A549 (cell line): ENCODE data around the gene FGD5. TPM values are rescaled to one million over a fixed set of nuclear protein-coding genes. Genes with fewer than 3 reads are reported as not detected.
"Not testable (repeated sequence)": the region's sequence is repeated elsewhere in the genome, so short reads cannot be mapped to it uniquely, and the experiment has no call there.

Experiments
- ATAC-seq, 2 experiments: fragments of 200-7000 bp in 1 of 2; fragments of >200 bp in 1 of 2; cut with Nextera tagmentation in 1 of 2; cut with Tn5 transposase in 1 of 2; 3 replicates each; pipeline versions ENCODE4 v1.8.0 to v1.9.1; 2018 to 2020; ENCODE audit warnings: mild to moderate bottlenecking in 1 of 2, moderate library complexity in 1 of 2
- CTCF ChIA-PET: fragments of 300-600 bp; sonication (Branson Sonifier 250); formaldehyde crosslinking; extraction: SDS; loops from one replicate; lab custom pipeline; 2021; ENCODE audit warnings: antibody characterized with exemption, inconsistent platforms; lab: Yijun Ruan, JAX
- POLR2A ChIA-PET: fragments of 350-600 bp; formaldehyde crosslinking; extraction: SDS; loops from one replicate; lab custom pipeline; 2021; ENCODE audit warnings: antibody characterized with exemption, inconsistent platforms; lab: Yijun Ruan, JAX
- DNase-seq, 2 experiments: peaks; one replicate each; pipeline versions ENCODE4 v3.0.0 to v3.0.0-alpha.2; 2011 to 2016; ENCODE audit warnings: low read depth in 1 of 2, low spot score in 1 of 2
- FAIRE-seq: peaks from 2 replicates; lab custom pipeline; 2011; peaks lifted over from hg19 to GRCh38; lab: Jason Lieb, UNC
- H3K27ac ChIP-seq, 2 experiments: fragments of >200 bp; sonication (Bioruptor Twin); formaldehyde crosslinking; 3 replicates each; pipeline ENCODE4 v1.5.1; 2016 to 2017
- H3K4me1 ChIP-seq: fragments of >200 bp; sonication (Bioruptor Twin); formaldehyde crosslinking; 3 replicates; pipeline ENCODE4 v1.6.1; 2016
- H3K4me2 ChIP-seq: fragments of >200 bp; sonication (Bioruptor Twin); formaldehyde crosslinking; 3 replicates; pipeline ENCODE4 v1.6.1; 2016
- H3K4me3 ChIP-seq: fragments of >200 bp; sonication (Bioruptor Twin); formaldehyde crosslinking; 3 replicates; pipeline ENCODE4 v1.5.1; 2016
- H3K9me3 ChIP-seq: fragments of >200 bp; sonication (Bioruptor Twin); formaldehyde crosslinking; 3 replicates; pipeline ENCODE4 v1.6.1; 2016
- BCL3 ChIP-seq: fragments of >200 bp; sonication (Bioruptor Twin); formaldehyde crosslinking; IDR thresholded peaks from 3 replicates; pipeline ENCODE4 v1.6.1; 2016
- CBX8 ChIP-seq: fragments of 200-600 bp; sonication (generic); IDR thresholded peaks from 2 replicates; pipeline ENCODE4 v1.6.1; 2016
- CHD2 ChIP-seq: fragments of 150-350 bp; IDR thresholded peaks from 2 replicates; pipeline ENCODE4 v1.6.1; 2014; ENCODE audit warnings: low read length; ENCODE audit not compliant: partially characterized antibody
- CHD4 ChIP-seq: fragments of 200-600 bp; sonication (generic); IDR thresholded peaks from 2 replicates; pipeline ENCODE4 v1.6.1; 2016; ENCODE audit warnings: antibody characterized with exemption, mild to moderate bottlenecking, borderline replicate concordance
- CTCF ChIP-seq: fragments of >200 bp; sonication (Bioruptor Twin); formaldehyde crosslinking; IDR thresholded peaks from 3 replicates; pipeline ENCODE4 v1.5.1; 2016
- EHF ChIP-seq: fragments of 250-450 bp; sonication (Bioruptor Pico); IDR thresholded peaks from 2 replicates; pipeline ENCODE4 v1.5.0; 2020; ENCODE audit warnings: mild to moderate bottlenecking
- HOXB5 ChIP-seq: fragments of 250-450 bp; sonication (Bioruptor Pico); IDR thresholded peaks from 2 replicates; pipeline ENCODE4 v1.5.0; 2020; ENCODE audit warnings: mild to moderate bottlenecking, moderate library complexity
- KDM1A ChIP-seq: fragments of 200-600 bp; sonication (generic); IDR thresholded peaks from 2 replicates; pipeline ENCODE4 v1.6.1; 2016; ENCODE audit warnings: low read depth, mild to moderate bottlenecking
- PHF8 ChIP-seq: fragments of 200-600 bp; sonication (generic); IDR thresholded peaks from 2 replicates; pipeline ENCODE4 v1.6.1; 2016; ENCODE audit warnings: low read depth, mild to moderate bottlenecking, antibody characterized with exemption, moderate library complexity, borderline replicate concordance
- RAD21 ChIP-seq, 2 experiments: fragments of >200 bp in 1 of 2; sonication (Bioruptor Twin) in 1 of 2; formaldehyde crosslinking in 1 of 2; IDR thresholded peaks in 1 of 2; conservative IDR thresholded peaks in 1 of 2; 2 replicates in 1 of 2; 3 replicates in 1 of 2; pipeline ENCODE4 v1.6.1; 2012 to 2018; ENCODE audit warnings: inconsistent platforms in 1 of 2
- RCOR1 ChIP-seq: fragments of 150-350 bp; IDR thresholded peaks from 2 replicates; pipeline ENCODE4 v1.6.1; 2014; ENCODE audit warnings: antibody characterized with exemption, low read length, low read depth
- REST ChIP-seq: fragments of 200-600 bp; sonication (generic); IDR thresholded peaks from 2 replicates; pipeline ENCODE4 v1.6.1; 2016; ENCODE audit warnings: antibody characterized with exemption, mild to moderate bottlenecking, moderate library complexity
- TP53 ChIP-seq: fragments of 250-450 bp; sonication (Bioruptor Pico); IDR thresholded peaks from 2 replicates; pipeline ENCODE4 v1.5.0; 2021; ENCODE audit warnings: mild to moderate bottlenecking, moderate library complexity
- ZNF302 ChIP-seq: fragments of 250-450 bp; sonication (Bioruptor Pico); IDR thresholded peaks from 2 replicates; pipeline ENCODE4 v1.9.0; 2021; ENCODE audit warnings: inconsistent platforms, mild to moderate bottlenecking, moderate library complexity
- WGBS: methylation state at CpG from one replicate; pipeline ENCODE4 v1.1.6; 2017; ENCODE audit errors: missing lambda C conversion rate; 5-methylcytosine and 5-hydroxymethylcytosine counted together
- polyA plus RNA-seq, 4 experiments: library from polyadenylated mRNA; depleted of rRNA in 3 of 4; stranded (reverse); fragments of >200 nt; fragmentation: RNase III in 1 of 4; extraction: RNeasy Plus Mini Kit Qiagen cat#74134 plus additional on column Dnase treatment in 1 of 4; gene quantifications; 2 replicates in 3 of 4; 3 replicates in 1 of 4; pipeline ENCODE4 v1.2.3, GENCODE V29; 2011 to 2017

FGD5 gene
- polyA plus RNA-seq, 2 of the 4 experiments (the other 2 are of a cell fraction): 0.16 TPM; not detected in 1

- TF ChIP-seq REST (no peak), HOXB5 (CRISPR knock-in tag) (no peak), TP53 (CRISPR knock-in tag) (no peak), PHF8 (no peak)
Observed at GRCh38 chr3:14808502-14809266, 10.1 kb upstream of the FGD5 start (continued).

GRCh38 chr3:14809611-14810010 is 9.2 kb upstream of the FGD5 start:
- H3K9me3 ChIP-seq, DNase-seq, FAIRE-seq, H3K4me3 ChIP-seq, H3K4me1 ChIP-seq, POLR2A ChIA-PET, H3K27ac ChIP-seq, H3K4me2 ChIP-seq, ATAC-seq: not testable (repeated sequence)
- CTCF ChIA-PET: interaction anchor here (0.6 kb wide), 1 partner anchor 82 kb away, joined by 3 read pairs; no protein-coding TSS in a partner anchor
- WGBS: 33% methylated on average over 5 of the region's 9 CpGs

- POLR2A ChIA-PET: no interaction called here
- ATAC-seq (no peak), FAIRE-seq (no peak), DNase-seq (no peak)
- Histone ChIP-seq H3K27ac (no peak overlapping the region), H3K9me3 (no peaks in the 10 kb centered on the region), H3K4me2 (peak overlapping the region; percentile 69), H3K4me3 (peak overlapping the region; percentile 31), H3K4me1 (peaks cover 2% of the 10 kb centered on the region)
- CTCF ChIA-PET: interaction anchor here (0.6 kb wide), 1 partner anchor 82 kb away, joined by 3 read pairs; no protein-coding TSS in a partner anchor
- 36% methylated on average over 28 of the region's 85 CpGs for WGBS
- no peak for TF ChIP-seq RCOR1
Observed at GRCh38 chr3:14810070-14810791, 8.5 kb upstream of the FGD5 start.

- no peak for ATAC-seq
- FAIRE-seq: no peak
Observed at GRCh38 chr3:14810801-14811661, 7.7 kb upstream of the FGD5 start.

More at GRCh38 chr3:14810801-14811661, 7.7 kb upstream of the FGD5 start:
- ChIA-PET POLR2A (no interaction called here), CTCF (interaction anchor here (1.0 kb wide), 1 partner anchor 111 kb away, joined by 3 read pairs; no protein-coding TSS in a partner anchor)
- Histone ChIP-seq H3K4me1 (no peaks in the 10 kb centered on the region), H3K9me3 (no peaks in the 10 kb centered on the region), H3K27ac (no peak overlapping the region), H3K4me3 (peak overlapping the region; percentile 31), H3K4me2 (peak overlapping the region; percentile 69)
- 41% methylated on average over 44 of the region's 78 CpGs for WGBS
- no peak for DNase-seq
- no peak for TF ChIP-seq ZNF302 (CRISPR knock-in tag)
- no peak for TF ChIP-seq RAD21 (conservative IDR thresholded peaks at IDR 0.05 in 1 of 2, IDR thresholded peaks at IDR 0.05 in 1 of 2)
- TF ChIP-seq CHD2: no peak
- no peak for TF ChIP-seq CBX8
- no peak for TF ChIP-seq CTCF
- no peak for TF ChIP-seq KDM1A
- no peak for TF ChIP-seq BCL3
- TF ChIP-seq CHD4: no peak
- no peak for TF ChIP-seq EHF (CRISPR knock-in tag)
